PC-3 (cell line): Measurements from ENCODE around the gene ITGB4. TPM values are rescaled to one million over a fixed set of nuclear protein-coding genes. Genes with fewer than 3 reads are reported as not detected.

Experiments
- ATAC-seq: fragments of 200-7000 bp; cut with Tn5 transposase; 2 replicates; pipeline ENCODE4 v1.9.1; 2020; ENCODE audit warnings: mild to moderate bottlenecking, moderate library complexity
- BruUV-seq: library from RNA; stranded (reverse); fragments of 400-500 nt; replicated peaks from 2 replicates; lab custom pipeline; 2021; lab: Mats Ljungman, UMichigan
- CTCF ChIA-PET: fragments of 300-600 bp; sonication (Branson Sonifier 250); formaldehyde crosslinking; loops from one replicate; lab custom pipeline; 2022; ENCODE audit warnings: antibody characterized with exemption; lab: Charles Lee
- POLR2A ChIA-PET: fragments of 300-600 bp; sonication (Branson Sonifier 250); formaldehyde crosslinking; loops from one replicate; lab custom pipeline; 2022; ENCODE audit warnings: antibody characterized with exemption; ENCODE audit not compliant: unreplicated experiment; lab: Charles Lee
- DNase-seq: peaks from one replicate; pipeline ENCODE4 v3.0.0-alpha.2; 2015
- H2AFZ ChIP-seq: fragments of 300-600 bp; sonication (generic); 2 replicates; pipeline ENCODE4 v1.6.0; 2016; ENCODE audit warnings: antibody characterized with exemption, low read length
- H3F3A ChIP-seq: fragments of 300-600 bp; sonication (generic); one replicate; pipeline ENCODE4 v1.6.0; 2017; ENCODE audit warnings: antibody characterized with exemption, low read length, control low read depth, mild to moderate bottlenecking; ENCODE audit not compliant: unreplicated experiment
- H3K27ac ChIP-seq: fragments of 300-600 bp; sonication (generic); 2 replicates; pipeline ENCODE4 v1.5.1; 2016; ENCODE audit warnings: mild to moderate bottlenecking, low read length
- H3K27me3 ChIP-seq: fragments of 300-600 bp; sonication (generic); 2 replicates; pipeline ENCODE4 v1.6.1; 2016; ENCODE audit warnings: low read length, mixed read lengths
- H3K36me3 ChIP-seq: fragments of 300-600 bp; sonication (generic); 2 replicates; pipeline ENCODE4 v1.6.1; 2016; ENCODE audit warnings: low read depth, mixed run types, low read length, mixed read lengths
- H3K4me1 ChIP-seq: fragments of 300-600 bp; sonication (generic); 2 replicates; pipeline ENCODE4 v1.5.1; 2016; ENCODE audit warnings: low read length; ENCODE audit not compliant: insufficient read depth
- H3K4me2 ChIP-seq: fragments of 300-600 bp; sonication (generic); 2 replicates; pipeline ENCODE4 v1.6.0; 2016; ENCODE audit warnings: low read length
- H3K4me3 ChIP-seq: fragments of 300-600 bp; sonication (generic); 2 replicates; pipeline ENCODE4 v1.5.1; 2016; ENCODE audit warnings: mild to moderate bottlenecking, low read length, mixed read lengths
- H3K79me2 ChIP-seq: fragments of 300-600 bp; sonication (generic); 2 replicates; pipeline ENCODE4 v1.6.1; 2017; ENCODE audit warnings: low read length, mixed read lengths
- H3K9ac ChIP-seq: fragments of 300-600 bp; sonication (generic); 2 replicates; pipeline ENCODE4 v1.6.0; 2016; ENCODE audit warnings: mild to moderate bottlenecking, low read length
- H3K9me2 ChIP-seq: fragments of 300-600 bp; sonication (generic); replicated peaks from 2 replicates; pipeline ENCODE4 v1.6.1; 2016; ENCODE audit warnings: mixed run types, low read length, mixed read lengths
- H3K9me3 ChIP-seq: fragments of 300-600 bp; sonication (generic); 2 replicates; pipeline ENCODE4 v1.6.1; 2016; ENCODE audit warnings: low read length, mixed read lengths
- H4K20me1 ChIP-seq: fragments of 300-600 bp; sonication (generic); 2 replicates; pipeline ENCODE4 v1.6.1; 2016; ENCODE audit warnings: low read length, mixed read lengths
- CTCF ChIP-seq: fragments of 300-600 bp; sonication (generic); conservative IDR thresholded peaks from 2 replicates; pipeline ENCODE4 v1.5.1; 2017; ENCODE audit warnings: antibody characterized with exemption, low read depth, mild to moderate bottlenecking, low read length
- EZH2 ChIP-seq: fragments of 300-600 bp; sonication (generic); IDR thresholded peaks from one replicate; pipeline ENCODE4 v1.6.1; 2017; ENCODE audit warnings: antibody characterized with exemption, mild to moderate bottlenecking, low read length; ENCODE audit not compliant: unreplicated experiment
- EZH2phosphoT487 ChIP-seq: fragments of 300-600 bp; sonication (generic); IDR thresholded peaks from 2 replicates; pipeline ENCODE4 v1.6.1; 2018; ENCODE audit warnings: mild to moderate bottlenecking, antibody characterized with exemption, low read length, borderline replicate concordance
- intact Hi-C: fragments of 100-400 bp; cut with micrococcal nuclease; formaldehyde crosslinking; loops from 2 replicates; pipeline ENCODE4 v1.9.0; 2023
- total RNA-seq: library from RNA; depleted of rRNA; stranded (reverse); fragments of >200 nt; gene quantifications from 2 replicates; pipeline ENCODE4 v1.2.3, GENCODE V29; 2014

The ITGB4 gene
- total RNA-seq, 1 experiment from 2014 or later: 273 TPM

- Histone ChIP-seq H2AFZ (no peak overlapping the region), H3K4me1 (peaks cover 88% of the 10 kb centered on the region), H3K9me2 (no peaks in the 10 kb centered on the region), H3K4me2 (peak overlapping the region; percentile 39), H3F3A (peaks cover 5% of the 10 kb centered on the region), H3K27me3 (no peaks in the 10 kb centered on the region), H3K79me2 (peaks cover 82% of the 10 kb centered on the region), H3K4me3 (no peak overlapping the region), H3K9ac (peak overlapping the region; percentile 52), H3K27ac (peak overlapping the region; percentile 86), H4K20me1 (peaks cover 4% of the 10 kb centered on the region; the same call in 1 of the 2 replicates), H3K9me3 (no peaks in the 10 kb centered on the region), H3K36me3 (peaks cover 50% of the 10 kb centered on the region)
- TF ChIP-seq CTCF (peak; percentile 38; the same call in 1 of the 2 replicates), EZH2phosphoT487 (no peak; the same call in 1 of the 2 replicates)
- CTCF ChIA-PET: interaction anchor here (0.5 to 2.4 kb wide), 5 partner anchors 10 to 53 kb away, joined by 3 to 14 read pairs (median 4); no protein-coding TSS in a partner anchor
- peak; percentile 77 for ATAC-seq
- intact Hi-C loops: loop anchor here (1.0 kb wide), 1 partner anchor 14 kb away; no protein-coding TSS in a partner anchor
- BruUV-seq: no TSS peak
- POLR2A ChIA-PET: interaction anchor here (0.6 to 0.9 kb wide), 4 partner anchors 14 to 91 kb away, joined by 3 to 8 read pairs (median 4); partner anchors contain the start of gene UNK
- DNase-seq: peak; percentile 99
Observed at GRCh38 chr17:75693500-75694481, 27.5 kb upstream of the ITGB4 start.

- peak overlapping the region; percentile 86 for H3K27ac ChIP-seq
- no peak overlapping the region for H2AFZ ChIP-seq
- CTCF ChIA-PET: interaction anchor here (1.3 to 2.4 kb wide), 3 partner anchors 11 to 15 kb away, joined by 3 to 14 read pairs (median 4); no protein-coding TSS in a partner anchor
- no TSS peak for BruUV-seq
- no peaks in the 10 kb centered on the region for H3K9me3 ChIP-seq
- TF ChIP-seq EZH2phosphoT487: no peak
- TF ChIP-seq EZH2: no peak
- no peak for TF ChIP-seq CTCF
- no peaks in the 10 kb centered on the region for H3K27me3 ChIP-seq
- H3K79me2 ChIP-seq: peaks cover 86% of the 10 kb centered on the region
- peaks cover 5% of the 10 kb centered on the region for H3F3A ChIP-seq
- POLR2A ChIA-PET: interaction anchor here (0.6 to 0.9 kb wide), 3 partner anchors 15 to 90 kb away, joined by 3 to 8 read pairs (median 4); partner anchors contain the start of gene UNK
- no peak for DNase-seq
- no peaks in the 10 kb centered on the region for H3K9me2 ChIP-seq
- H3K36me3 ChIP-seq: peaks cover 51% of the 10 kb centered on the region
- H3K9ac ChIP-seq: 0 out of 2 replicates have a peak overlapping the region, but pooled peaks have one; percentile 52
- H3K4me1 ChIP-seq: peaks cover 88% of the 10 kb centered on the region
- peak overlapping the region; percentile 39; the same call in 1 of the 2 replicates for H3K4me2 ChIP-seq
- intact Hi-C loops: no loop called here
- peak overlapping the region; percentile 7; the same call in 1 of the 2 replicates for H3K4me3 ChIP-seq
- peaks cover 4% of the 10 kb centered on the region; the same call in 1 of the 2 replicates for H4K20me1 ChIP-seq
- no peak for ATAC-seq
Observed at GRCh38 chr17:75694536-75694935, 26.7 kb upstream of the ITGB4 start.
